HG03135 (cell line): Measurements from ENCODE around the gene FHIP1A.
"Not testable (repeated sequence)": the region's sequence is repeated elsewhere in the genome, so short reads cannot be mapped to it uniquely, and the experiment has no call there.

Experiments used
- ATAC-seq: cut with Tn5 transposase; IDR thresholded peaks from one replicate; pipeline ENCODE4 v1.9.1; 2021; ENCODE audit warnings: mild to moderate bottlenecking, moderate library complexity; ENCODE audit not compliant: unreplicated experiment

The FHIP1A gene

DNA sequence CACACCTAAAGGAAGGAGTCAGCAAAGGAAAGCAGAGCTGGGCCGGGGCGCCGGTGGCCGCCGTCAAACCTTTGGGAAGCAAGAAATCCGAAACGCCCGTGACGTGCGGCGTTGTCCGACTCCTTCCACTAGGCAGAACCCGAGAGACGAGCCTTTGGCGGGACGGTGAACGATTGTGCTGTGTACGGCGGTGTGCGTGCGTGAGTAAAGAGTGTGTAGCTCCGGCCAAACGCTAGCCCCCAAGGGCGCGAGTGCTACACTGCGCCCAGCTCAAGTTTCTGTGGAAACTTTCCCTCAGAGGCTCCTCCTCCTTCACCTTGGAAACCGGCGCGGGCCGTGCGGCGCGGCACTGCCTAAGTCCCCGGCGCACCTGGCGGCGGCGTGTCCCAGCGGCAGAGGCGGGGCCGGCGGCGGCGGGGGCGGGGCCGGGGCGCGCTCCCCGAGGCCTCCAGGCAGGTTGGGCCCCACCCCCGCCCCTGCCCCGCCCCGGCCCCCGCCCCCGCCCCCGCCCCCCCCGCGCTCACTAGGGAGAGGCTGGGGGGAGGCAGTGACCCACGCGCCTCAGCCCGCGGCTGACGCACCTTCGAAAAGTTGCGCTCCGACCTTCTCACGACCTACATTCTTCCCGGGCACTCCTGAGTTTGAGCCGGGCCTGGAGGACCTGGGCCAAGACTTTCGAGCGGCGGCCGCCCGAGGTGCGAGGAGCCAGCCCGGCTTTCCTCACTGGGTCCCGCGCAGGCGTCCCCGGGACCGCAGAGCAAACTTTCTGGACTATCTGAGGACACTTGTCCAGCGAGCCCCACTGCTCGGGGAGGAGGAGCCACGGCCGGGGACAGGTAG, at the start of gene FHIP1A:
FHIP1A (plus strand) TSS at position 547 of the 840 bp plus-strand sequence. CDS start 157,084 bp downstream, outside the sequence.
- peak; percentile 72 for ATAC-seq

DNA sequence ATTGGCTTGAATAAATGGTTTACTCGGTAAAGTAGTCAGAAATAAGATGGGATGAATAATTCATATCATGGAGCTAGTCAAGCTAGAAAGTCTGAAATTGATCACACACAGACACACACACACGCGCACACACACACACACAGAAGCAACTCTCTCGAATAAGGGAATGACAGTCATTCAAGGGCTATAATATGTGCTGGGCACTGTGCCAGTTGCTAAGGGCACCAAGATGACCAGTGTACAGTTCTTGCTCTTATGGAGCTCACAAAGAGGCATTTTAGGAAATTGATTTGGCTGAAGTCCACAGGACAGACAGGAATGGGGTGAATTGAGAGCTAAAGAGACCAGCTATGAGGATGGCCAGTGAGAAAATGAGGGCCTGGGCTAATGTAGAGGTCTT, 49.4 kb upstream of the FHIP1A start:
- ATAC-seq = no peak

DNA sequence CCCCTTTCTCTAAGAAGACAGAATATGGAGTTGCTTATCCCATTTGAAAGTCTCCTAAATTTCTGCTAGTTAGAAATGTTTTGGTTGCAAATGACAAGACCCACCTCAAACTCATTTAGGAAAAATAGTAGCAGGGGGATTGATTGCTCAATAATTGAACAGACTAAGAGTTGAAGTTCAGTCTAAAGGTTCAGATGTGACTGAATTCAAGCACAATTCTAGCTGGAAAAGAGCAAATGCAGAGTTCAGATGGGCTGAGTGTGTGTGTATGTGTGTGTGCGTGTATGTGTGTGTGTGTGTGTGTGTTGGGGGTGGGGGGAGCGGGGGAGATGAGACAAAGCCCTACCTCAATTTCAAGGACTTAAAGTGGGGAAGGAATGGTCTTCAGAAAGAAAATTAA, 47.9 kb upstream of the FHIP1A start:
- ATAC-seq = no peak

DNA sequence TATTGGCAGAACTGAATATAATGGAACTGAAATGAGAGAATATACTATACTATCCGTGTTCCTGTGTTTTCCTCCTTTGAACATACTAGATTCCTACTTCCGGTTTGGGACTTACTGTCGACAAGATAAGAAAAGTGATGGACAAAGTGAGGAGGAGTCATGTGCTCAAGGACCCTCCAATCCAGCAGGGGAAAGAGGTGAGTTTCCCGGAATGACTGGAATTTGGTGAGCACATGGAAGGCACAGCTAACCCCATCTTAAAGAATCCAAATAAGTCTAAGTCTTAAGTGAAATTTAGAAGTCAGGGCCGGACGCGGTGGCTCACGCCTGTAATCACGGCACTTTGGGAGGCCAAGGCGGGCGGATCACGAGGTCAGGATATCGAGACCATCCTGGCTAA, 47.0 kb upstream of the FHIP1A start:
- ATAC-seq = no peak

DNA sequence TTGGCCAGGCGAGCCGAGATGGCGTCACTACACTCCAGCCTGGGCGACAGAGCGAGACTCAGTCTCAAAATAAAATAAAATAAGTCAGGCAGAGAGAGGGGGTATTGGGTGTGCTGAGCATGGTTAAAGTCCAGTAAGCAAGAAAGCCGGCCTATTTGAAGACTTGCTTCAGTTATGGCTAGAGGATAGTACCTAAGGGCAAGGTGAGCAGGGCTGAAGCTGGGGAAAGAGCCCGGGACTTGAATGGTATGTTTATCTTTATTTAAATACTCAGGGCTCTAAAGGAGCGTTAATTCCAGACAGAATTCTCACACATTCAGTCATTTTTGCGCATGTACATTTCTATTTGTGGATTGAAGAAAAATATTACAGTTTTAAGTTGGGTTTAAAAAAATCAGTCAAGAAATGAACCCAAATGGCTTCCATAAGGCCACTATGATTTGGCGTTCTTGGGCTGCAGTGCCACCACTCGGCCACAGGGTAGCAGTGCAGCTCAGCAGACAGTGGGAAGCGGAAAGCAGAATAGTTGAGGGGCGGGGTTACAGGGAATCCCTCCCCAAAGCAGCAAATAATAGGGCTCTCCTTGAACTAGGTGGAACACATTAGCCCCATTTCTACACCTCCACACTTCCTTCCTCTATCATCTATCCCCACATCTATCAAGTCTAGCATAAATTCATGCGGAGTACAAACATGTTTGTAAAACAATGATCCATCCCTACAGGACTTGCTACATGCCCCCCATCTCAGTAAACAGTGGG, 46.4 kb upstream of the FHIP1A start:
- peak; percentile 98 for ATAC-seq

DNA sequence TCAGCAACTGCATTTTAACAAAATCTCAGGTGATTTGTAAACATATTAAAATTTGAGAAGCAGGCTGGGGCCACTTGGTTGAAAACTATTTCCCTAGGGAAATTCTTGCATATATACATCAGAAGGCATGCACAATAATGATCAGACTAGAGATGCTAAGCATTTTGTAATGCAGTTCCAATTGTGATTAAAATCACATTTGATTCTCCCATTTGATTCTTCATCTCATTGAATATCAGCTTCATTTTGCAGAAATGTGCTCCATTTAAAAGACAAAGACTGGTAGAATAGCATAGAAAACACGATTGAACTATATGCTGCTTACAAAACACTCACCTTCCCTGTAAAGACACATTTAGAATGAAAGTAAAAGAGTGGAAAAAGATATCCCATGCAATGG, 32.4 kb upstream of the FHIP1A start:
- no peak for ATAC-seq

DNA sequence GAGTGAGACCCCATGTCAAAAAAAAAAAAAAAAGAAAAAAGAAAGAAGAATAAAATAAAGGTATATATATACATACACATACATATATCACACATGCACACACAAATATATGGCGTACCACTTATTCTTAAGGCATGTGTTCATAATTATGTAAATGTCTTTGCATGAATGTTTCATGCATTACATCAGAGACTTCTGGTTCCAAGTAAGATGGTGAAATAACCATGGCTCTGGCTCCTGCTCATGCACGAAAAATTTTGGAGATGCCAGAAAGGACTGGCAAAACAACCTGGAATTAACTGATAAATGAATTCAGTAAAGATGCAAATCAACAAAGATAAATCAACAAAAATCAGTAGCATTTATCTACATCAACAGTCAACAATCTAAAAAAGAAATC, 19.7 kb upstream of the FHIP1A start:
- ATAC-seq = no peak

DNA sequence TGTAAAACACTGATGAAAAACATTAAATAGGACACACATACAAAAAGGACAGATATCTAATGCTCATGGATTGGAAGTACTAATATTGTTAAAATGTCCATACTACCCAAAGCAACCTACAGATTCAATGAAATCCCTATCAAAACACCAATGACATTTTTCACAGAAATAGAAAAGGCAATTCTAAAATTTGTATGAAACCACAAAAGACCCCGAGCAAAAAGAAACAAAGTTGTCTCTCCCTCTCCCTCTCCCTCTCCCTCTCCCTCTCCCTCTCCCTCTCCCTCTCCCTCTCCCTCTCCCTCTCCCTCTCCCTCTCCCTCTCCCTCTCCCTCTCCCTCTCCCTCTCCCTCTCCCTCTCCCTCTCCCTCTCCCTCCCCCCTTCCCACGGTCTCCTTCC, 19.2 kb upstream of the FHIP1A start:
- ATAC-seq = not testable (repeated sequence)

DNA sequence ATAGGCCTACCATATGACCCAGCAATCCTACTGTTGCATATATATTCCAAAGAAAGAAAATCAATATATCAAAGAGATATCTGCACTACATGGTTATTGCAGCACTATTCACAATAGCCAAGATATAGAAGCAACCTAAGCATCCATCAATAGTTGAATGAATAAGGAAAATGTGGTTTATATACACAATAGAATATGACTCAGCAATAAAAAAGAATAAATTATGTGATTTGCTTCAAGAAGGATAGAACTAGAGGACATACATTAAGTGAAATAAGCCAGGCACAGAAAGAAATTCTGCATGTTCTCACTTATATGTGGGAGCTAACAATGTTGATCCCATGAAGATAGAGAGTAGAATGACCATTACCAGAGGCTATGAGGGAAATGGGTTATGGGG, 13.1 kb upstream of the FHIP1A start:
- ATAC-seq = no peak

DNA sequence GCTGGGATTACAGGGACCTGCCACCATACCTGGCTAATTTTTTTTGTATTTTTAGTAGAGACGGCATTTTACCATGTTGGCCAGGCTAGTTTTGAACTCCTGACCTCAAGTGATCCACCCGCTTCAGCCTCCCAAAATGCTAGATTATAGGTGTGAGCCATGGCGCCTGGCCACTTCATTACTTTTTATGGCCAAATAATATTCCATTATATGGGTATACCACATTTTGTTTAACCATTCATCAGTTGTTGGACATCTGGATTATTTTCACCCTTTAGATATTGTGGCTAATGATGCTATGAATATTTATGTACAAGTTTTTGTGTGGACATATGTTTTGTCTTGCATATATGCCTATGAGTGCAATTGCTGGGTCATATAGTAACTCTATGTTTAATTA, 8.6 kb upstream of the FHIP1A start:
- no peak for ATAC-seq

DNA sequence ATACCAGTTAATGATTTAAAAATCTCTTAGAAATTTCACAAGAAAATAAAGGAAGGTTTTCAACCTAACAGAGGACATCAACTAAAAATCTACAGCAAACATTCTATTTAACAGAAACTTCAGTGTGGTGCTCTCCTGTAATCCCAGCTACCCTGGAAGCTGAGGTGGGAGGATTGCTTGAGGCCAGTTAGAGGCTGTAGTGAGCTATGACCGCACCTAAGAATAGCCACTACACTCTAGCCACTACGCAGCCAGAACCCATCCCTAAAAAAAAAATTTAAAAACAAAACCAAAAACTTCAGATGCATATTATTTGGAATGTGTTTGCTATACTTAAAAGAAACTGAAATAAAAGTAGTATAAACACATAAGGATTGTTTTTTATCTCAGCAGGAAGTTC, 7.2 kb upstream of the FHIP1A start:
- ATAC-seq = no peak

DNA sequence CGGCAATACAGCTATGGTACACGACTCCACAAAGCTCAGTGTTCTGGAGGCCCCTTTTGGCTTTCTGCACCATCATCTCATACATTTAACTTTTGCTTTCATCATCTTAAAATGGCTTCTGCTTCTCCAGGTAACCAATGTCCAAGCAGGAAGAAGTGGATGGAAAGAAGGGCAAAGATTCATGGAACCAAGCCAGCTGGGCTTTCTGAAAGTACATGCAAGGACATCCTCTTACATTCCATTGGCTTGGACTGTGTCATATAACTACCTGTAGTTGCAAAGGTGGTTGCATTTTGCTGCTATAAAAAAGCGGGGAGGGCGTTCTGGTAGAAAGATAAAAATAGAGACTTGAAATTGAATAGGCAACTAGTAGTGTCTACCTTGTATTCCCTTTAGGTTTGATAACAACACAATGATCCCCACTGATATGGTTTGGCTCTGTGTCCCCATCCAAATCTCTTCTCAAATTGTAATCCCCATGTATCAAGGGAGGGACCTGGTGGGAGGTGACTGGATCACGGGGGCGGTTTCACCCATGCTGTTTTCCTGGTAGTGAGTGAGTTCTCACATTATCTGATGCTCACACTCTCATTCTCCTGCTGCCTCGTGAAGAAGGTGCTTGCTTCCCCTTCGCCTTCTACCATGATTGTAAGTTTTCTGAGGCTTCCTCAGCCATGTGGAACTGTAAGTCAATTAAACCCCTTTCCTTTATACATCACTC, 6.7 kb upstream of the FHIP1A start:
- no peak for ATAC-seq

DNA sequence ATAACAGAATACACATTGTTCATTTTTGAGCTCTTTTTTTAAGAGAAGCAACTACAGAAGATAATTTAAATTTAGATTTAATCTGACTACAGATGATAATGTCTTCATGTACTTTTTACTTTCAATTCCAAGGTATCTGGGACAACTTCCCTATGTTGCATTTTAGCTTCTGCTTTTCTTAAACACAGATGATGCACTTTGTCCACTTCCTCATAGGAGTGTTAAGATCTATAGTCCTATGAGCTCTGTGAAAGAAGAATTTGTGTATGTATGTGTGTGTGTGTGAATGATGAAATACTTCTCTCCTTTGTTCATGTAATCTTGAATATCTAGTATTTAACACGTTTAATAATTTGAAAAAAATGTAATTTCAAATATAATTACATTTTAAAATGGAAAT, 5.3 kb upstream of the FHIP1A start:
- no peak for ATAC-seq

DNA sequence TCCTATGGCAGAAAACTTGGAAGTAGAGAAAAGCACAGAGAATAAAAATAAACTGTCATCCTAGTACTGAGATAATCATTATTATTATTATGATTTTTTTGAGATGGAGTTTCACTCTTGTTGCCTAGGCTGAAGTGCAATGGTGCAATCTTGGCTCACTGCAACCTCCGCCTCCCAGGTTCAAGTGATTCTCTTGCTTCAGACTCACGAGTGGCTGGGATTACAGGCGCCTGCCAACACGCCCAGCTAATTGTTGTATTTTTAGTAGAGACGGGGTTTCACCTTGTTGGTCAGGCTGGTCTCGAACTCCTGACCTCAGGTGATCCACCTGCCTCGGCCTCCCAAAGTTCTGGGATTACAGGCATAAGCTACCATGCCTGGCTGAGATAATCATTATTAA, 4.2 kb upstream of the FHIP1A start:
- ATAC-seq = not testable (repeated sequence)

DNA sequence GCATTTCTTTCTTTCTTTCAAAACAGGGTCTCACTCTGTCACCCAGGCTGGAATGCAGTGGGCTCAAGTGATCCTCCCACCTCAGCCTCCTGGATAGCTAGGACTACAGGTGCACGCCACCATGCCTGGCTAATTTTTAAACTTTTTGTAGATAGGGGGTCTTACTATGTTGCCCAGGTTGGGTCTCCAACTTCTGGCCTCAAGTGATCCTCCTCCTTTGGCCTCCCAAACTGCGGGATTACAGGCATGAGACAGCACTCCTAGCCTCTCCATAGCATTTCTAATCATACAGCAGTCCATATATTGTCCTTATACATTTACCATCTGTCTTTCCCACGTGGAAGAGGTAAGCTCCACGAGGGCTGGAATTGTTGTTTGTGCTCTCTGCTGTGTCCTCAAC, 2.0 kb upstream of the FHIP1A start:
- no peak for ATAC-seq

DNA sequence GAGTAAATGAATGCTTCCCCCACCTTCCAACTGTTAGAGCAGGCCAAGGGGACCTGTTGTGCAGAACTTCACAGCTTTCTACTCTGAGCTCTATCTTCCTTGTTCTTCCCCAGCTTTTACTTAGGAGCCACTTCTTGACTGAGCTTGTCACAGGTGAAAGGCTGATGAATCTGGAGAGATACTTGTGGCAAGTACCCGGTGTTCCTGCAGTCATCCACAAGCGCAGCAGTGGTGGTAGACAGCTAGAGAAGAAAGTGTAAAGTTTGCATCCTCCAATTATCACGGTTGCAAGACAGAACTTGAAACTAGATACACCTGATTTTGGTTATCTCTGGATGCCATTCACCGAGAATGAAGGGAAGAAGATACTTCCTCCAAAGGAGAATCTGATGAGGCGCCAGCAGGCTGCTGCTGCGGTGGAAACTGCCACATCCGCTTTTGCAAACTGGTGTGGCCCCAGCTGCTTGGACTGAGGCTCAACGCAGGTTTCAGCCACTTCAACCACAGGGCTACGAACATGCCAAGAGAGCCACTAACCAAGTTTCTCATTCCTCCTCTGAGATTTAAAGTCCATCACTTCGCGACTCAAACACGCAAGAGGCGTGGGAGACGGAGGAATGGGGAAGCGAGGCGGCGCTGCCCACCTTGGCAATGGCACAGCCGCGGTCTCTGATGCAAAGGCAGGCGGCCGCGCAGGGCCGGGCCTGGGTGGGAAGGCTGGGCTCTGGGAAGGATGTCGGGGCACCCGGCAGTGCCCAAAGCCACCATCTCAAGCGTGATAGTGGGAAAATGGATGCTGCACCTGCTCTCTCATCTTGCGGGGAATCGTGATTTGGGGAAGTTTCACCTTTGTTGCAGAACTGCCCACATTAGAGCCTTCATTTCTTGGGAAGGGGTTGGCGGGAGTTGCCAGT, 1.3 kb upstream of the FHIP1A start:
- peak; percentile 65 for ATAC-seq

DNA sequence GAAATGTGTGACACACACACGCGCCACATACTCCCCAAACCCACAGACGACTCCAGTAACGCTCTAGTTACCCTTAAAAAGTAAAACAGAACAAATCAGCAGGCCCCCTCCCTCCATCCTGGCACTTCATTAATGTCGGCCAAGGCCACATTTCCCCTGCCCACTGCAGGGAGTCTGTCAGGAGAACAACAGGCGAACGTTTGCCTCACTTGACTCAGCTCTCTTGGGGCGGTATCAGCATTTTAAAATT, 671 bp upstream of the FHIP1A start:
- ATAC-seq = no peak

DNA sequence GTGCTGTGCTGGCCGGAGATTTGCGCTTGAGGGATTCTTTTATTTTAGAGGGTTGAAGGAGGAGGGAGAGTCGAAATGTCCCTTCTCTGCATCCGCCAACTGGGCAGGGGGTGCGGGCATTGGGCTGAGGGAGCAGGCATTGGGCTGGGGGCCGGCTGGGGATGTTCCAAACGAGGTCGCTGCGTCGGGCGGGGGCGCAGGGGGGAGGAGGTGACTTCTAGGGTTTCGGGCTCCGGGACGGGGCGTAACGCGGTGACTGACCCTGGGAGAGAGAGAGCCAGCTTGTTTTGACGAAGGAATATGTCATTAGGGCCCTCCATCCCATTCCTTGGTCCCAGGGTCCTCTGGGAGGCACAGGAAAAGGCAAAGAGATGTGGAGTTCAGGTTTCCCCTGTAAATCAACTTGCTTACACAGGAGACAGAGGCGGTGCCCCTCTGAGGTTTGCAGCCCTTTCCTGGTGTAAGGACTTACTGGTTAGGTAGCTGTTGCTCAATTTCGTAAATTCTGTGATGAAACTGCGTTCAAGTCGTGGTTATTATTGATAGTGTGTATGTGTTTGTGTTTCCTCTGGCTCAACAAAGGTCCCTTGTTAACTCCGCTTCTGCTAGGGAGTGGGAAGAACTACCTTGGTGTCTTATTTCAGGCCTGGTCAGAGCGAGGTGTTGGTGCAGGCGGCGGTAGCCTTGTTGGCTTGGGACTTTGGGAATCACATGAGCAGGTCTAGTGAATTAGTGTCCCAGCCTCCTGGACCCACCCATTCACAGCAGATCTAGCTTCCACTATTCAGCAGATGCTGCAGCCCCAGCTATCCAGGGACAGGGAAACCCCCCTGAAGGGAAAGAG, 716 bp downstream of the FHIP1A start:
- ATAC-seq = no peak

DNA sequence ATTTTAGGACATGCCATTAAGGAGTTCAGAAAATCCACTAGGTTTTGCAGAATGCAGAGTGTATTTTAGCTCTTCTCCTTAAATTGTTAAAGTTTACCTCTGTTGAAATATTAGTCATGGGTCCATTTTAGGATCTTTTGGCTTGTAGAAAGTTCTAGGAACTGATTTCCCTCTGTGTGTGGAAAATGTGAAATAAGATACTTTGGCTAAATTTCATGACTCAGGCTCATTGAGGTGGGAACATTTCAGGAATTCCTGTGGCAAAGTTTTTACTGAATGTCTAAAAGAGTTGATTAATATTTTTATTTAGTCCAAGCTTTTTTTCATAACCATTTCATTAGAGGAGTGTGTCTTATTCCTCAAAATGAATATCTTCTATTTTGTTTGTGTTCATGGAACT, 7.0 kb downstream of the FHIP1A start:
- ATAC-seq = no peak

DNA sequence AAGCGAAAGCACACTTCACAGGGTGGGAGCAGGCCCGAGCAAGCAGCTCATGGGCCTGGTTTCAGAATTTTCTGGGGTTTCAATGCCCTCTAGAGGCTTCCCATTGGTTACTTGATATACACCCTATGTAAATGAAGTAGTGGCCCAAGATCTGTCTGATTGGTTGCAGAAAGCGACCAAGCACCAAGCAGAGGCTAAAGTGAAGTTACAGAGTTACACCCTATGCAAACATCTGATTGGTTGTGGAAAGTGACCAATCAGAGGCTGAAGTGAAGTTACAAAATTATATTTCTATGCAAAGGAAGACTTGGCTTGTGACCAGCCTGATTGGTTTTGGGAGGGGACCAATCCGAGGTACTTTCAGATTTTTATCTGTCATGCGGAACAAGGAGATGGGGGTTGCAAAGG, 8.2 kb downstream of the FHIP1A start:
- no peak for ATAC-seq
